Glutamatergic neuron (in vitro differentiated cells): Measurements from ENCODE around the gene ZNF18. TPM values are rescaled to one million over a fixed set of nuclear protein-coding genes. Genes with fewer than 3 reads are reported as not detected.

ENCODE experiments used
- DNase-seq: peaks from one replicate; pipeline ENCODE4 v3.0.0; 2022
- H3K27ac Mint-ChIP-seq: one replicate; pipeline ENCODE4 v1.8.0; 2020; ENCODE audit warnings: mild to moderate bottlenecking, mixed read lengths, inconsistent platforms; ENCODE audit not compliant: unreplicated experiment
- H3K27me3 Mint-ChIP-seq: one replicate; pipeline ENCODE4 v1.8.0; 2020; ENCODE audit warnings: mild to moderate bottlenecking, moderate library complexity, mixed read lengths, inconsistent platforms; ENCODE audit not compliant: unreplicated experiment
- H3K36me3 Mint-ChIP-seq: one replicate; pipeline ENCODE4 v1.8.0; 2020; ENCODE audit warnings: mild to moderate bottlenecking, mixed read lengths, inconsistent platforms; ENCODE audit not compliant: unreplicated experiment
- H3K4me1 Mint-ChIP-seq: one replicate; pipeline ENCODE4 v1.8.0; 2020; ENCODE audit warnings: mild to moderate bottlenecking, low read depth, mixed read lengths, inconsistent platforms; ENCODE audit not compliant: unreplicated experiment
- H3K4me3 Mint-ChIP-seq: one replicate; pipeline ENCODE4 v1.8.0; 2020; ENCODE audit warnings: mild to moderate bottlenecking, mixed read lengths, inconsistent platforms; ENCODE audit not compliant: unreplicated experiment
- H3K9me3 Mint-ChIP-seq: one replicate; pipeline ENCODE4 v1.8.0; 2020; ENCODE audit warnings: mild to moderate bottlenecking, moderate library complexity, mixed read lengths, inconsistent platforms; ENCODE audit not compliant: unreplicated experiment
- CTCF ChIP-seq: fragments of 200-600 bp; sonication (generic); IDR thresholded peaks from one replicate; pipeline ENCODE4 v1.5.0; 2021; ENCODE audit not compliant: partially characterized antibody, unreplicated experiment
- total RNA-seq: library from RNA; stranded (reverse); fragmentation: NEBNext Ultra II Directional; extraction: Animal tissue kit (Norgen Biotek cat#: 25700); gene quantifications from one replicate; pipeline ENCODE4 v1.2.1, GENCODE V29; 2021; ENCODE audit not compliant: unreplicated experiment

ZNF18 gene
- total RNA-seq, 1 donor from 2014 or later, result 4.0 TPM

- DNase-seq, result no peak
- Mint-ChIP-seq H3K4me1 (no peaks in the 10 kb centered on the region), H3K27ac (no peak overlapping the region), H3K36me3 (no peaks in the 10 kb centered on the region), H3K27me3 (no peaks in the 10 kb centered on the region), H3K4me3 (no peak overlapping the region), H3K9me3 (no peaks in the 10 kb centered on the region)
- no peak for TF ChIP-seq CTCF
These were observed 30.4 kb upstream of the ZNF18 start for GRCh38 chr17:12027658-12028057.

- Mint-ChIP-seq H3K36me3 (no peaks in the 10 kb centered on the region), H3K27ac (no peak overlapping the region), H3K9me3 (peaks cover 1% of the 10 kb centered on the region), H3K4me1 (peaks cover 8% of the 10 kb centered on the region), H3K4me3 (no peak overlapping the region), H3K27me3 (peaks cover 2% of the 10 kb centered on the region)
- DNase-seq, result no peak
- no peak for TF ChIP-seq CTCF
These were observed 27.1 kb upstream of the ZNF18 start for GRCh38 chr17:12024327-12024726.

- Mint-ChIP-seq H3K27me3 (peaks cover 2% of the 10 kb centered on the region), H3K36me3 (no peaks in the 10 kb centered on the region), H3K4me1 (peaks cover 8% of the 10 kb centered on the region), H3K9me3 (peaks cover 1% of the 10 kb centered on the region), H3K27ac (no peak overlapping the region), H3K4me3 (peak overlapping the region; percentile 84)
- no peak for DNase-seq
- no peak for TF ChIP-seq CTCF
These were observed 25.0 kb upstream of the ZNF18 start for GRCh38 chr17:12022310-12022709.

GRCh38 chr17:12021623-12022140 is 24.4 kb upstream of the ZNF18 start:
- H3K9me3 Mint-ChIP-seq, result peaks cover 1% of the 10 kb centered on the region
- H3K4me3 Mint-ChIP-seq, result peak overlapping the region; percentile 84
- peak overlapping the region; percentile 70 for H3K27ac Mint-ChIP-seq
- peaks cover 2% of the 10 kb centered on the region for H3K27me3 Mint-ChIP-seq
- TF ChIP-seq CTCF, result no peak
- peaks cover 8% of the 10 kb centered on the region for H3K4me1 Mint-ChIP-seq
- DNase-seq, result no peak
- H3K36me3 Mint-ChIP-seq, result no peaks in the 10 kb centered on the region

GRCh38 chr17:12020642-12021622 is 23.7 kb upstream of the ZNF18 start, which contains the start of gene MAP2K4:
MAP2K4 (plus strand) TSS chr17:12020877; CDS start chr17:12020887, 10 bp downstream.
- peak within 1 kb of the TSS; percentile 70 for H3K27ac Mint-ChIP-seq
- DNase-seq, result peak; percentile 96
- peaks cover 2% of the 10 kb centered on the region for H3K27me3 Mint-ChIP-seq
- peaks cover 1% of the 10 kb centered on the region for H3K9me3 Mint-ChIP-seq
- no peaks in the 10 kb centered on the region for H3K36me3 Mint-ChIP-seq
- peak within 1 kb of the TSS; percentile 84 for H3K4me3 Mint-ChIP-seq
- TF ChIP-seq CTCF, result no peak
- H3K4me1 Mint-ChIP-seq, result peaks cover 8% of the 10 kb centered on the region
